Endodermal cell (in vitro differentiated cells): ENCODE results near the gene KIF6. TPM values are rescaled to one million over a fixed set of nuclear protein-coding genes. Genes with fewer than 3 reads are reported as not detected.

Experiments used
- DNase-seq: peaks from one replicate; pipeline ENCODE4 v3.0.0-alpha.2; 2017
- H3K27ac ChIP-seq: 2 replicates; pipeline ENCODE4 v1.5.1; 2013; ENCODE audit warnings: mild to moderate bottlenecking, low read depth, low read length, moderate library complexity
- H3K27me3 ChIP-seq: 2 replicates; pipeline ENCODE4 v1.6.1; 2013; ENCODE audit warnings: mild to moderate bottlenecking, low read length, moderate library complexity; ENCODE audit not compliant: insufficient read depth, control insufficient read depth, poor library complexity, severe bottlenecking
- H3K36me3 ChIP-seq: 2 replicates; pipeline ENCODE4 v1.7.0; 2013; ENCODE audit warnings: mild to moderate bottlenecking, low read length, moderate library complexity; ENCODE audit not compliant: control insufficient read depth, insufficient read depth
- H3K4me1 ChIP-seq: one replicate; pipeline ENCODE4 v1.7.0; 2013; ENCODE audit warnings: low read length; ENCODE audit not compliant: control insufficient read depth, insufficient read depth
- H3K4me3 ChIP-seq: 2 replicates; pipeline ENCODE4 v1.5.1; 2013; ENCODE audit warnings: mild to moderate bottlenecking, low read length, moderate library complexity
- H3K9ac ChIP-seq: 2 replicates; pipeline ENCODE4 v1.6.1; 2013; ENCODE audit warnings: mild to moderate bottlenecking, low read length, moderate library complexity; ENCODE audit not compliant: poor library complexity, severe bottlenecking; ENCODE audit errors: extremely low read depth
- H3K9me3 ChIP-seq: 2 replicates; pipeline ENCODE4 v1.6.1; 2013; ENCODE audit warnings: mild to moderate bottlenecking, low read length, moderate library complexity; ENCODE audit not compliant: control insufficient read depth
- H3K27ac Mint-ChIP-seq: 2 replicates; pipeline ENCODE4 v1.8.0; 2020; ENCODE audit warnings: mixed read lengths
- H3K27me3 Mint-ChIP-seq: 2 replicates; pipeline ENCODE4 v1.8.0; 2021; ENCODE audit warnings: mild to moderate bottlenecking, mixed read lengths; ENCODE audit not compliant: insufficient read depth
- H3K36me3 Mint-ChIP-seq: 2 replicates; pipeline ENCODE4 v1.8.0; 2020; ENCODE audit warnings: low read depth, mixed read lengths
- H3K4me1 Mint-ChIP-seq: 2 replicates; pipeline ENCODE4 v1.8.0; 2020; ENCODE audit warnings: mixed read lengths
- H3K4me3 Mint-ChIP-seq: 2 replicates; pipeline ENCODE4 v1.8.0; 2020; ENCODE audit warnings: mild to moderate bottlenecking, moderate library complexity, mixed read lengths
- H3K9me3 Mint-ChIP-seq: 2 replicates; pipeline ENCODE4 v1.8.0; 2020; ENCODE audit warnings: mild to moderate bottlenecking, mixed read lengths
- CTCF ChIP-seq: fragments of 200-600 bp; sonication (generic); conservative IDR thresholded peaks from 2 replicates; pipeline ENCODE4 v1.5.0; 2021; ENCODE audit warnings: antibody characterized with exemption, mild to moderate bottlenecking
- WGBS, 2 experiments: methylation state at CpG; one replicate each; pipeline versions ENCODE4 v1.1.5 to v1.1.7; 2013; ENCODE audit warnings: missing lambda C conversion rate in 2 of 2, mixed read lengths in 1 of 2; ENCODE audit not compliant: insufficient coverage in 1 of 2, insufficient read length in 1 of 2; 5-methylcytosine and 5-hydroxymethylcytosine counted together
- total RNA-seq, 2 donors: library from RNA; stranded (reverse); fragmentation: NEBNext Ultra II Directional in 1 of 2; extraction: Animal tissue kit (Norgen Biotek cat#: 25700) in 1 of 2; gene quantifications; 2 replicates in 1 of 2; 3 replicates in 1 of 2; pipeline ENCODE4 v1.2.1, GENCODE V29; 2021

The KIF6 gene
- total RNA-seq, 2 donors from 2014 or later: 0.62 to 1.1 TPM

- no peak for TF ChIP-seq CTCF
- WGBS, 2 experiments: 100% methylated on average over 1 of the region's 1 CpG
- Histone ChIP-seq H3K27ac (no peak overlapping the region), H3K4me1 (no peaks in the 10 kb centered on the region), H3K36me3 (no peaks in the 10 kb centered on the region), H3K9ac (no peak overlapping the region), H3K9me3 (no peaks in the 10 kb centered on the region), H3K4me3 (no peak overlapping the region), H3K27me3 (no peaks in the 10 kb centered on the region)
- Mint-ChIP-seq H3K27ac (no peak overlapping the region), H3K9me3 (no peaks in the 10 kb centered on the region), H3K27me3 (no peaks in the 10 kb centered on the region), H3K36me3 (no peaks in the 10 kb centered on the region), H3K4me1 (no peaks in the 10 kb centered on the region), H3K4me3 (no peak overlapping the region)
- no peak for DNase-seq
Measured at GRCh38 chr6:39755231-39755630, 30.0 kb upstream of the KIF6 start.

- H3K27me3 Mint-ChIP-seq: no peaks in the 10 kb centered on the region
- H3K9me3 ChIP-seq: no peaks in the 10 kb centered on the region
- H3K36me3 ChIP-seq: no peaks in the 10 kb centered on the region
- H3K4me1 Mint-ChIP-seq: no peaks in the 10 kb centered on the region
- no peak overlapping the region for H3K4me3 Mint-ChIP-seq
- no peak for DNase-seq
- no peak overlapping the region for H3K27ac Mint-ChIP-seq
- H3K27me3 ChIP-seq: no peaks in the 10 kb centered on the region
- no peaks in the 10 kb centered on the region for H3K4me1 ChIP-seq
- H3K9ac ChIP-seq: no peak overlapping the region
- H3K36me3 Mint-ChIP-seq: no peaks in the 10 kb centered on the region
- no peak for TF ChIP-seq CTCF
- no peaks in the 10 kb centered on the region for H3K9me3 Mint-ChIP-seq
- WGBS, 2 experiments: 93 to 94% methylated on average over 2 to 5 of the region's 5 CpGs
- H3K27ac ChIP-seq: no peak overlapping the region
- no peak overlapping the region for H3K4me3 ChIP-seq
Measured at GRCh38 chr6:39754514-39755115, 29.4 kb upstream of the KIF6 start.

- no peak for DNase-seq
- H3K27ac Mint-ChIP-seq: no peak overlapping the region
- H3K36me3 Mint-ChIP-seq: no peaks in the 10 kb centered on the region
- H3K27me3 Mint-ChIP-seq: no peaks in the 10 kb centered on the region
- Histone ChIP-seq H3K4me1 (no peaks in the 10 kb centered on the region), H3K27me3 (no peaks in the 10 kb centered on the region), H3K27ac (no peak overlapping the region), H3K9ac (no peak overlapping the region), H3K36me3 (no peaks in the 10 kb centered on the region), H3K9me3 (no peaks in the 10 kb centered on the region), H3K4me3 (no peak overlapping the region)
- 89% methylated on average over 3 of the region's 3 CpGs for WGBS, 2 experiments
- H3K9me3 Mint-ChIP-seq: no peaks in the 10 kb centered on the region
- H3K4me3 Mint-ChIP-seq: no peak overlapping the region
- no peak for TF ChIP-seq CTCF
- no peaks in the 10 kb centered on the region for H3K4me1 Mint-ChIP-seq
Measured at GRCh38 chr6:39753725-39754045, 28.5 kb upstream of the KIF6 start.
